Neural cell (in vitro differentiated cells): ENCODE data around the gene ADM.

Experiments
- CTCF ChIP-seq: fragments of 450-650 bp; IDR thresholded peaks from 2 replicates; pipeline ENCODE4 v1.5.1; 2014; ENCODE audit warnings: antibody characterized with exemption, mild to moderate bottlenecking, moderate library complexity; ENCODE audit not compliant: poor library complexity, severe bottlenecking
- EZH2 ChIP-seq: fragments of 200-600, 300-800 bp; shearing (Covaris generic), sonication (generic); IDR thresholded peaks from 2 replicates; pipeline ENCODE4 v1.6.1; 2014; ENCODE audit warnings: antibody characterized with exemption, low read length, borderline replicate concordance, mild to moderate bottlenecking; ENCODE audit not compliant: insufficient read depth, poor library complexity, severe bottlenecking
- RAD21 ChIP-seq: fragments of 450-650 bp; conservative IDR thresholded peaks from 2 replicates; pipeline ENCODE4 v1.6.1; 2014; ENCODE audit warnings: antibody characterized with exemption, mild to moderate bottlenecking, moderate library complexity
- SMC3 ChIP-seq: fragments of 450-650 bp; conservative IDR thresholded peaks from 2 replicates; pipeline ENCODE4 v1.6.1; 2014; ENCODE audit warnings: antibody characterized with exemption, mild to moderate bottlenecking, moderate library complexity; ENCODE audit not compliant: poor library complexity

GRCh38 chr11:10338287-10338686, 33.4 kb downstream of the ADM start:
- no peak for TF ChIP-seq CTCF
- TF ChIP-seq EZH2 = no peak
- TF ChIP-seq SMC3 = no peak
- no peak for TF ChIP-seq RAD21
